ENCODE results near the gene CLDN9.

CLDN9 gene

DNA sequence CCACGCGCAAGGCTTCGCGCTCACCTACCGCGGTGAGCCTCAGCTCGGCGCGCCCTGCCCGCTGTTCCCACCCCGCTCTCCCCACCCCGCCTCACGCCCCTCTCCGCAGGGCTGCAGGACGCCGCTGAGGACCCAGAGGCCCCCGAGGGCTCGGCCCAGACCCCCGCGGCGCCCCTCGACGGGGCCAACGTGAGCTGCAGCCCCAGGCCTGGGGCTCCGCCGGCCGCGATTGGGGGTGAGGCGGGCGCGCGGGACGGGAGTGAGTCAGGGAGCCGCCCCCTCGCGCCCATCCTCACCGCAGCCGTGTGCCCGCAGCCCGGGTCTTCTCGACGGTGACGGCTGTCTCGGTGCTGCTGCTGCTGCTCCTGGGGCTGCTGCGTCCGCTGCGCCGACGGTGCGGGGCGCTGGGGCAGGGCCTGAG is 45.5 kb upstream of the CLDN9 start:
- peaks cover 42% of the 10 kb centered on the region for H3K36me3 ChIP-seq (ENCODE audit: control insufficient read depth, low read length)
- H3K4me1 ChIP-seq (ENCODE audit: control insufficient read depth, low read length), result peaks cover 72% of the 10 kb centered on the region
- H3K27ac ChIP-seq (ENCODE audit: low read depth, low read length), result peak overlapping the region; percentile 96; the same call in 1 of the 2 replicates
- H3K9me3 ChIP-seq (ENCODE audit: control insufficient read depth, insufficient read depth, low read length), result no peaks in the 10 kb centered on the region
- H3K4me2 ChIP-seq (ENCODE audit: low read length), result peak overlapping the region; percentile 97
- H3F3A ChIP-seq (ENCODE audit: control insufficient read depth, insufficient read depth), result peaks cover 29% of the 10 kb centered on the region
- H3K9me2 ChIP-seq (replicated peaks; ENCODE audit: control insufficient read depth, low read length), result no peaks in the 10 kb centered on the region
- peak overlapping the region; percentile 92 for H3K4me3 ChIP-seq (ENCODE audit: low read length)
- H3K79me2 ChIP-seq (ENCODE audit: control insufficient read depth, low read length), result peaks cover 38% of the 10 kb centered on the region
- no peak for TF ChIP-seq EZH2phosphoT487 (IDR thresholded peaks at IDR 0.05; ENCODE audit: borderline replicate concordance, low read length)
- TF ChIP-seq, protein P1, sequence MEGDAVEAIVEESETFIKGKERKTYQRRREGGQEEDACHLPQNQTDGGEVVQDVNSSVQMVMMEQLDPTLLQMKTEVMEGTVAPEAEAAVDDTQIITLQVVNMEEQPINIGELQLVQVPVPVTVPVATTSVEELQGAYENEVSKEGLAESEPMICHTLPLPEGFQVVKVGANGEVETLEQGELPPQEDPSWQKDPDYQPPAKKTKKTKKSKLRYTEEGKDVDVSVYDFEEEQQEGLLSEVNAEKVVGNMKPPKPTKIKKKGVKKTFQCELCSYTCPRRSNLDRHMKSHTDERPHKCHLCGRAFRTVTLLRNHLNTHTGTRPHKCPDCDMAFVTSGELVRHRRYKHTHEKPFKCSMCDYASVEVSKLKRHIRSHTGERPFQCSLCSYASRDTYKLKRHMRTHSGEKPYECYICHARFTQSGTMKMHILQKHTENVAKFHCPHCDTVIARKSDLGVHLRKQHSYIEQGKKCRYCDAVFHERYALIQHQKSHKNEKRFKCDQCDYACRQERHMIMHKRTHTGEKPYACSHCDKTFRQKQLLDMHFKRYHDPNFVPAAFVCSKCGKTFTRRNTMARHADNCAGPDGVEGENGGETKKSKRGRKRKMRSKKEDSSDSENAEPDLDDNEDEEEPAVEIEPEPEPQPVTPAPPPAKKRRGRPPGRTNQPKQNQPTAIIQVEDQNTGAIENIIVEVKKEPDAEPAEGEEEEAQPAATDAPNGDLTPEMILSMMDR (IDR thresholded peaks at IDR 0.05; ENCODE audit: low read depth, low read length, poor library complexity, severe bottlenecking), result no peak
- peaks cover 10% of the 10 kb centered on the region for H4K20me1 ChIP-seq (ENCODE audit: control insufficient read depth, insufficient read depth, low read depth, low read length)
- no peaks in the 10 kb centered on the region for H3K27me3 ChIP-seq (ENCODE audit: control insufficient read depth, low read length)

DNA sequence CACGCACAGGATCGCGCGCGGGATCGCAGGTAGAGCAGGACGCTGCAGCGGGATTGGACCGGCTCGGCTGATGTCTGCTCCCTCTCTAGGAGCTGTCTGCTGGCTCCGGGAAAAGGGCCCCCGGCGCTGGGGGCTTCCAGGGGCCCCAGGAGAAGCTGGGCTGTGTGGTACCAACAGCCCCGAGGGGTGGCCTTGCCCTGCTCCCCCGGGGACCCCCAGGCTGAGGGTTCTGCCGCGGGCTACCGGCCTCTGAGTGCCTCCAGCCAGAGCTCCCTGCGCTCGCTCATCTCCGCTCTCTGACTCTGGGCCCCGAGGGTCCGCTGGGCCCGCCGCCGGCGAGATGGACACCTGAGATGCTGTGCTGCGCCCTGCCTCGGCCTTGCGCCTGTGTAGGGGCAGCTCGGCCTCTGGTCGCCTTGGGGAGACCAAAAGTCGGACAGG is 45.0 kb upstream of the CLDN9 start:
- Histone ChIP-seq H3K4me2 (ENCODE audit: low read length) (peak overlapping the region; percentile 97), H3K36me3 (ENCODE audit: control insufficient read depth, low read length) (peaks cover 47% of the 10 kb centered on the region), H3K9me3 (ENCODE audit: control insufficient read depth, insufficient read depth, low read length) (no peaks in the 10 kb centered on the region), H3K9me2 (replicated peaks; ENCODE audit: control insufficient read depth, low read length) (no peaks in the 10 kb centered on the region), H3K27me3 (ENCODE audit: control insufficient read depth, low read length) (no peaks in the 10 kb centered on the region), H3F3A (ENCODE audit: control insufficient read depth, insufficient read depth) (peaks cover 29% of the 10 kb centered on the region), H3K79me2 (ENCODE audit: control insufficient read depth, low read length) (peaks cover 41% of the 10 kb centered on the region), H4K20me1 (ENCODE audit: control insufficient read depth, insufficient read depth, low read depth, low read length) (peaks cover 10% of the 10 kb centered on the region), H3K4me3 (ENCODE audit: low read length) (peak overlapping the region; percentile 92), H3K27ac (ENCODE audit: low read depth, low read length) (peak overlapping the region; percentile 96), H3K4me1 (ENCODE audit: control insufficient read depth, low read length) (peaks cover 72% of the 10 kb centered on the region)
- TF ChIP-seq, protein P1 (IDR thresholded peaks at IDR 0.05; ENCODE audit: low read depth, low read length, poor library complexity, severe bottlenecking), result no peak
- no peak for TF ChIP-seq EZH2phosphoT487 (IDR thresholded peaks at IDR 0.05; ENCODE audit: borderline replicate concordance, low read length)

DNA sequence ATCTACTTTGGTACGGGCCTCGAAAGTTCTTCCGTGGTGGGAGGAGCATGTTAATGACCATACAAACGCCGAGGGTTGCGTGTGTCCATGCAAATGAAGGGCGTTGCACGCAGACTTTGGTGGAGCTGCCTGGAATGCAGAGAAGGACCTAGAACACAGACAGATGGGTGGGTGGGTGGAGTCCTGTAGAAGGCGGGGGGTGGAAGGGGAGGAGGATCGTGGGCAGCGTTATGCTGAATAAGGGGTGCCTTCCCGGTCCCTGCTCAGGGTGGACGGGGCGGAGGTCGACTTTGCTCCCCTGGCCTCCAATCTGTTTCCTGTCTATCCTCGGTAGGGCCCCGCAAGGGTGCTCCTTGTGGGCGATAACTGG is 44.4 kb upstream of the CLDN9 start:
- H3K4me3 ChIP-seq (ENCODE audit: low read length), result peak overlapping the region; percentile 92
- peaks cover 30% of the 10 kb centered on the region for H3F3A ChIP-seq (ENCODE audit: control insufficient read depth, insufficient read depth)
- H3K9me2 ChIP-seq (replicated peaks; ENCODE audit: control insufficient read depth, low read length), result no peaks in the 10 kb centered on the region
- peak overlapping the region; percentile 96 for H3K27ac ChIP-seq (ENCODE audit: low read depth, low read length)
- TF ChIP-seq, protein P1 (IDR thresholded peaks at IDR 0.05; ENCODE audit: low read depth, low read length, poor library complexity, severe bottlenecking), result no peak
- no peak for TF ChIP-seq EZH2phosphoT487 (IDR thresholded peaks at IDR 0.05; ENCODE audit: borderline replicate concordance, low read length)
- H3K4me2 ChIP-seq (ENCODE audit: low read length), result peak overlapping the region; percentile 97
- no peaks in the 10 kb centered on the region for H3K9me3 ChIP-seq (ENCODE audit: control insufficient read depth, insufficient read depth, low read length)
- H4K20me1 ChIP-seq (ENCODE audit: control insufficient read depth, insufficient read depth, low read depth, low read length), result peaks cover 10% of the 10 kb centered on the region
- H3K4me1 ChIP-seq (ENCODE audit: control insufficient read depth, low read length), result peaks cover 70% of the 10 kb centered on the region
- peaks cover 41% of the 10 kb centered on the region for H3K79me2 ChIP-seq (ENCODE audit: control insufficient read depth, low read length)
- peaks cover 54% of the 10 kb centered on the region for H3K36me3 ChIP-seq (ENCODE audit: control insufficient read depth, low read length)
- H3K27me3 ChIP-seq (ENCODE audit: control insufficient read depth, low read length), result no peaks in the 10 kb centered on the region
